Epithelial cell of prostate (primary cell): ENCODE results near the gene SNW1.
"Not testable (repeated sequence)": the region's sequence is repeated elsewhere in the genome, so short reads cannot be mapped to it uniquely, and the experiment has no call there.

Experiments
- DNase-seq: peaks from one replicate; pipeline ENCODE4 v3.0.0-alpha.2; 2011; ENCODE audit warnings: low read depth, low spot score
- H3K27ac ChIP-seq: fragments of 450-650 bp; 2 replicates; pipeline ENCODE4 v1.5.1; 2017; ENCODE audit warnings: mild to moderate bottlenecking

Gene SNW1

GRCh38 chr14:77760381-77761204, at the start of gene SNW1:
Gene SNW1 (minus strand): TSS chr14:77761156. CDS start chr14:77761127, 29 bp downstream.
- no peak for DNase-seq

GRCh38 chr14:77809011-77809410, 48.1 kb upstream of the SNW1 start:
- DNase-seq, result no peak
- no peak overlapping the region for H3K27ac ChIP-seq

More at GRCh38 chr14:77760381-77761204, at the start of gene SNW1:
- H3K27ac ChIP-seq, result peak within 1 kb of the TSS; percentile 59

- no peak for DNase-seq
- H3K27ac ChIP-seq, result no peak overlapping the region
These were observed 47.3 kb upstream of the SNW1 start for GRCh38 chr14:77808250-77808649.

- no peak for DNase-seq
- H3K27ac ChIP-seq, result no peak overlapping the region
These were observed 44.8 kb upstream of the SNW1 start for GRCh38 chr14:77805706-77806105.

- H3K27ac ChIP-seq, result no peak overlapping the region
- DNase-seq, result no peak
These were observed 43.6 kb upstream of the SNW1 start for GRCh38 chr14:77804592-77804991.

GRCh38 chr14:77800814-77801213, 39.9 kb upstream of the SNW1 start:
- no peak overlapping the region for H3K27ac ChIP-seq

GRCh38 chr14:77799863-77800730, 39.1 kb upstream of the SNW1 start, which contains the start of gene ADCK1:
Gene ADCK1 (plus strand): TSS chr14:77800109. CDS start chr14:77818979, 18,870 bp downstream.
- DNase-seq, result no peak
- H3K27ac ChIP-seq, result peak within 1 kb of the TSS; percentile 52

More at GRCh38 chr14:77800814-77801213, 39.9 kb upstream of the SNW1 start:
- no peak for DNase-seq

- not testable (repeated sequence) for DNase-seq
- peak overlapping the region; percentile 52 for H3K27ac ChIP-seq
These were observed 38.5 kb upstream of the SNW1 start for GRCh38 chr14:77799456-77799855.

- DNase-seq, result no peak
- no peak overlapping the region for H3K27ac ChIP-seq
These were observed 33.4 kb upstream of the SNW1 start for GRCh38 chr14:77794357-77794756.

GRCh38 chr14:77793255-77793654, 32.3 kb upstream of the SNW1 start:
- not testable (repeated sequence) for DNase-seq, H3K27ac ChIP-seq

GRCh38 chr14:77791225-77791600, 30.3 kb upstream of the SNW1 start:
- DNase-seq, result no peak

GRCh38 chr14:77790566-77791224, 29.7 kb upstream of the SNW1 start:
- no peak for DNase-seq
- H3K27ac ChIP-seq, result peak overlapping the region; percentile 9

More at GRCh38 chr14:77791225-77791600, 30.3 kb upstream of the SNW1 start:
- H3K27ac ChIP-seq, result peak overlapping the region; percentile 9

GRCh38 chr14:77786148-77786547, 25.2 kb upstream of the SNW1 start:
- H3K27ac ChIP-seq, result no peak overlapping the region
- DNase-seq, result no peak

- DNase-seq, result no peak
- no peak overlapping the region for H3K27ac ChIP-seq
These were observed 21.2 kb upstream of the SNW1 start for GRCh38 chr14:77782202-77782601.

- not testable (repeated sequence) for H3K27ac ChIP-seq, DNase-seq
These were observed 13.0 kb upstream of the SNW1 start for GRCh38 chr14:77773966-77774365.

- not testable (repeated sequence) for H3K27ac ChIP-seq
These were observed 7.6 kb upstream of the SNW1 start for GRCh38 chr14:77768442-77769069.

GRCh38 chr14:77763978-77764377, 3.0 kb upstream of the SNW1 start:
- no peak for DNase-seq

More at GRCh38 chr14:77768442-77769069, 7.6 kb upstream of the SNW1 start:
- DNase-seq, result not testable (repeated sequence)

GRCh38 chr14:77763316-77763715, 2.4 kb upstream of the SNW1 start:
- H3K27ac ChIP-seq, result no peak overlapping the region
- DNase-seq, result no peak

More at GRCh38 chr14:77763978-77764377, 3.0 kb upstream of the SNW1 start:
- no peak overlapping the region for H3K27ac ChIP-seq

GRCh38 chr14:77761205-77761931, 412 bp upstream of the SNW1 start:
- DNase-seq, result peak; percentile 70

More at GRCh38 chr14:77761205-77761931, 412 bp upstream of the SNW1 start:
- H3K27ac ChIP-seq, result peak overlapping the region; percentile 59
